GM06990 (cell line): Measurements from ENCODE around the gene EPHB3.

Experiments used
- DNase-seq: peaks from one replicate; pipeline ENCODE4 v3.0.0-alpha.2; 2011; ENCODE audit not compliant: insufficient read length; ENCODE audit errors: extremely low read depth
- H3K27me3 ChIP-seq: replicated peaks from 2 replicates; pipeline ENCODE4 v1.6.0; 2011; ENCODE audit warnings: low read length; ENCODE audit not compliant: control insufficient read depth, insufficient read depth
- H3K36me3 ChIP-seq: 2 replicates; pipeline ENCODE4 v1.5.1; 2011; ENCODE audit warnings: low read length; ENCODE audit not compliant: control insufficient read depth, insufficient read depth
- H3K4me3 ChIP-seq: replicated peaks from 2 replicates; pipeline ENCODE4 v1.5.1; 2011; ENCODE audit warnings: low read depth, mild to moderate bottlenecking, control low read depth, low read length
- TF ChIP-seq, protein P1 (sequence below): IDR thresholded peaks from 2 replicates; pipeline ENCODE4 v1.5.1; 2011; ENCODE audit warnings: low read length, control low read depth, mild to moderate bottlenecking, inconsistent platforms; ENCODE audit not compliant: insufficient read depth, poor library complexity, severe bottlenecking

The EPHB3 gene

DNA sequence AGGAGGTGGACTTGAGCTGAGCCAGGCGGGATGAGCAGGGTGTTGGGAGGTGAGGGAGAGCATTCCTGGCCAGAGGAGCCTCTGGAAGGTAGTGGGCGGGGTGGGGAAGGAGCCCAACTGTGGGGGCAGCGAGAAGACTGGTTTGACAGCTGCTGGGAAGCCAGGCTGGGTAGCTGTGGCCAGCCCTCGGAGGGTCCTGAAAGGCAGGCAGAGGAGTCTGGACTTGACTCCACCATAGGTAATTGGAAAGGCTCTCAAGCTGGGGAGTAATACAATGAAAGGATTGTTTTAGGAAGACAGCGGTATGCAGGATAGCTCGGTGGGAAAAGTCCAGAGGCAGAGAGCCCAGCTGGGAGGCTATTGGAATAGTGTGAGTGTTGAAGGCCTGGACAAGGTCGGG, 17.2 kb downstream of the EPHB3 start:
- H3K36me3 ChIP-seq = no peaks in the 10 kb centered on the region
- peaks cover 1% of the 10 kb centered on the region for H3K27me3 ChIP-seq
- no peak for DNase-seq
- TF ChIP-seq, protein P1, sequence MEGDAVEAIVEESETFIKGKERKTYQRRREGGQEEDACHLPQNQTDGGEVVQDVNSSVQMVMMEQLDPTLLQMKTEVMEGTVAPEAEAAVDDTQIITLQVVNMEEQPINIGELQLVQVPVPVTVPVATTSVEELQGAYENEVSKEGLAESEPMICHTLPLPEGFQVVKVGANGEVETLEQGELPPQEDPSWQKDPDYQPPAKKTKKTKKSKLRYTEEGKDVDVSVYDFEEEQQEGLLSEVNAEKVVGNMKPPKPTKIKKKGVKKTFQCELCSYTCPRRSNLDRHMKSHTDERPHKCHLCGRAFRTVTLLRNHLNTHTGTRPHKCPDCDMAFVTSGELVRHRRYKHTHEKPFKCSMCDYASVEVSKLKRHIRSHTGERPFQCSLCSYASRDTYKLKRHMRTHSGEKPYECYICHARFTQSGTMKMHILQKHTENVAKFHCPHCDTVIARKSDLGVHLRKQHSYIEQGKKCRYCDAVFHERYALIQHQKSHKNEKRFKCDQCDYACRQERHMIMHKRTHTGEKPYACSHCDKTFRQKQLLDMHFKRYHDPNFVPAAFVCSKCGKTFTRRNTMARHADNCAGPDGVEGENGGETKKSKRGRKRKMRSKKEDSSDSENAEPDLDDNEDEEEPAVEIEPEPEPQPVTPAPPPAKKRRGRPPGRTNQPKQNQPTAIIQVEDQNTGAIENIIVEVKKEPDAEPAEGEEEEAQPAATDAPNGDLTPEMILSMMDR = no peak
- no peak overlapping the region for H3K4me3 ChIP-seq

DNA sequence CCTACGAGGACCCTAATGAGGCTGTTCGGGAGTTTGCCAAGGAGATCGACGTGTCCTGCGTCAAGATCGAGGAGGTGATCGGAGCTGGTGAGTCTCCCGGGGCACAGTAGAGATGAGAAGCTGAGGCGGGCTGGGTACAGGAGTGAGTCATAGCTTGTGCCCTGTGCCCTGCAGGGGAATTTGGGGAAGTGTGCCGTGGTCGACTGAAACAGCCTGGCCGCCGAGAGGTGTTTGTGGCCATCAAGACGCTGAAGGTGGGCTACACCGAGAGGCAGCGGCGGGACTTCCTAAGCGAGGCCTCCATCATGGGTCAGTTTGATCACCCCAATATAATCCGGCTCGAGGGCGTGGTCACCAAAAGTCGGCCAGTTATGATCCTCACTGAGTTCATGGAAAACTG, 17.9 kb downstream of the EPHB3 start:
- DNase-seq = no peak
- H3K4me3 ChIP-seq = no peak overlapping the region
- peaks cover 4% of the 10 kb centered on the region for H3K27me3 ChIP-seq
- no peaks in the 10 kb centered on the region for H3K36me3 ChIP-seq
- TF ChIP-seq, protein P1 = no peak

DNA sequence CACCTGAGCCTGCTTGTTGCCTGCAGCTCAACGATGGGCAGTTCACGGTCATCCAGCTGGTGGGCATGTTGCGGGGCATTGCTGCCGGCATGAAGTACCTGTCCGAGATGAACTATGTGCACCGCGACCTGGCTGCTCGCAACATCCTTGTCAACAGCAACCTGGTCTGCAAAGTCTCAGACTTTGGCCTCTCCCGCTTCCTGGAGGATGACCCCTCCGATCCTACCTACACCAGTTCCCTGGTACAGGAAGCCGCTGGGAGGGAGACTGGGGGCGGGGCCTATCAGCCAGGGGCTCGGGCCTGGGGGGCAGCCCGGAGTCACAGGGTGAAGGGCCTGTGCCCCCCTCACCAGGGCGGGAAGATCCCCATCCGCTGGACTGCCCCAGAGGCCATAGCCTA, 18.8 kb downstream of the EPHB3 start:
- peaks cover 6% of the 10 kb centered on the region for H3K27me3 ChIP-seq
- DNase-seq = no peak
- TF ChIP-seq, protein P1 = no peak
- H3K36me3 ChIP-seq = no peaks in the 10 kb centered on the region
- no peak overlapping the region for H3K4me3 ChIP-seq

DNA sequence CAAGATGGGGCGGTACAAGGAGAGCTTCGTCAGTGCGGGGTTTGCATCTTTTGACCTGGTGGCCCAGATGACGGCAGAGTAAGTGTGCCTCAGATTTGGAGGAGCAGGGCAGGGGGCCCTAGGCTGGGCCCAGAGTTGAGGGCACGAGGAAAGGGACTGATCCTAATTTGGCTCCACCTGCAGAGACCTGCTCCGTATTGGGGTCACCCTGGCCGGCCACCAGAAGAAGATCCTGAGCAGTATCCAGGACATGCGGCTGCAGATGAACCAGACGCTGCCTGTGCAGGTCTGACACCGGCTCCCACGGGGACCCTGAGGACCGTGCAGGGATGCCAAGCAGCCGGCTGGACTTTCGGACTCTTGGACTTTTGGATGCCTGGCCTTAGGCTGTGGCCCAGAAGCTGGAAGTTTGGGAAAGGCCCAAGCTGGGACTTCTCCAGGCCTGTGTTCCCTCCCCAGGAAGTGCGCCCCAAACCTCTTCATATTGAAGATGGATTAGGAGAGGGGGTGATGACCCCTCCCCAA, 19.8 kb downstream of the EPHB3 start:
- no peak for DNase-seq
- peaks cover 6% of the 10 kb centered on the region for H3K27me3 ChIP-seq
- H3K4me3 ChIP-seq = no peak overlapping the region
- TF ChIP-seq, protein P1 = no peak
- no peaks in the 10 kb centered on the region for H3K36me3 ChIP-seq

DNA sequence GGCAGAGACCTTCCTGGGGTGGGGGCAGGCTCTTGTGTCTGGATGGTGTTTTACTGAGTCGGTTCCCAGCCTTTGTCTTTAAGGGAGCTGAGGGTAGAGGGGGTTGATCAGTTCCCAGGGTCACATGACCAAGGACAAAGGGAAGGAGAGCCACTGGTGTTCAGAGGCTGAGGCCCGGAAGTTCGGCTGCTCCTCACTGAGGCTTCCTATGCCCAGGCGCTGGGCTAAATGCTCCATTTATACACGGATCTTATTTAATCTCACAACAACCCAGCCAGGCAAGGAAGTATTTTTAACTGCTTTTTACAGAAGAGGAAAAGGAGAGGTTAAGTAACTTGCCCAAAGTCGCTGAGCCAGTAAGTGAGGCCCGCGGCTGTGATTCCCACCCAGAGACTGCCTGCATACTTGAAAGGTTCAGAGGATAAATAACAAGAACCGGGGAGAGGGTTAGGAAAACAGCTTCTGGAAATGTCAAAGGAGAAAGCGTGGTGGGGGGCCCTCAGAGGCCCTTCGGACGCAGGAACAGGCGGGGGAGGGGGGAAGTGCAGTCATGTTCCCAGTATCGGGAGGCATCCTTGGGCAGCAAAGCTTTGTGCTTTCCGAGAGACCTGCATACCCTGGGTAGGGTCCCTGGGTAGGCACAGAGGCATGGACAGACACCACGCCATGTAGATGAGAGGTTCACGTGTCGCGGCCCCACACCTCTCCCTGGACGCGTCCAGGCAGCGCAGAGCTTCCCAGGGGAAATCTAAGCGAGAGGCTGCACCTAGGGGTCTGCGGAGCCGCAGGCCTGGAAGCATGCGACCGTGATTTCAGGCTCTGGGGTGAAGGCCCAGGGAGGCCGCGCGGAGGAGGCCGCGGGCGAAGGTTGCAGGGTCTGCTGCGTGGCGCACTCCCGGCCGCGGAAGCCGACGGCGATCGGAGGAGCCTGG, 21.3 kb downstream of the EPHB3 start:
- TF ChIP-seq, protein P1 = no peak
- no peaks in the 10 kb centered on the region for H3K36me3 ChIP-seq
- H3K27me3 ChIP-seq = peaks cover 6% of the 10 kb centered on the region
- H3K4me3 ChIP-seq = no peak overlapping the region
- no peak for DNase-seq
